ENCODE results near the gene FRS2. TPM values are rescaled to one million over a fixed set of nuclear protein-coding genes. Genes with fewer than 3 reads are reported as not detected.
A peak's percentile ranks its signal among the peaks of the same experiment; 100 is the strongest.

The FRS2 gene
- total RNA-seq, 1 experiment from 2014 or later: 23.3 TPM

DNA sequence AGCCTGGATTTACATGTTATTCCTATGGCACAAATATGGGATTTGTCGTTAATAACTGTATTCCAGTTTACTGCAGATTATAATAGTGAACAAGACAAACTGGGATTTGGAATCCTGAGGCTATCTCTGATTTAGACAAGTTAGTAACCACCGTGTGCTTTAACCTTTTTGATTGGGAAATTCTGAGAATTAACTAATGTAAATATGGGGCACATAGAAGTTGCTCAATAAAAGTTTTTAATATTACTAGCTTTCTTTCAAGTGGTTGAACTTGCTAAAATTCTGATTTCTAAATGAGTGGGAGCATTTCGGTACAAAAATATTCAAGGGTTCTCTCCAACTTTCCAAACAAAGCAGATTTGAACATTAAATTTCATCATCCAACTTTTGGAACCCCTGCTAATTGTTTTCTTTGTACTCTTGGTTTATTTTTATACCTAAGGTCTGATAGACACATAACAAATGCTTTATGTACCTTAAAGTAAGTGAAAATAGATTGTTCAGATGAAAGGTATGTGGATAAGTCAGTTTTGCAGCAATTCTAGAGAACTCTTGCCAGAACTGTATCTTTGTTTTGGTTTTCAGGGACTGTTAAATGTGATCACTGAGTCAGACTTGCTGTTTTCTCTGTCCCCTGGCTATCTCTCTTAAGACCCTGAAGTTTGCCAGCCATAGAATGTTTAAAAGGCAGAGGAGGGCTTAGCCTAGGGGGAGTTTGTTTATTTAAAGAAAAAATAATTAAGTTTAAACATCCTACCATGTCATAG is 57.5 kb downstream of the FRS2 start:
- Histone ChIP-seq H3K4me1 (replicated peaks; ENCODE audit: insufficient read depth) (peaks cover 35% of the 10 kb centered on the region), H3K9me2 (ENCODE audit: insufficient read depth) (no peaks in the 10 kb centered on the region), H3K4me2 (peak overlapping the region; percentile 44), H3K4me3 (peak overlapping the region; percentile 2; the same call in 1 of the 2 replicates), H3F3A (ENCODE audit: insufficient read depth, low read depth) (peaks cover 20% of the 10 kb centered on the region), H3K27ac (peak overlapping the region; percentile 88), H3K79me2 (ENCODE audit: low read depth) (peaks cover 63% of the 10 kb centered on the region), H3K36me3 (ENCODE audit: low read depth) (no peaks in the 10 kb centered on the region), H2AFZ (no peak overlapping the region), H3K27me3 (ENCODE audit: insufficient read depth, low read depth) (no peaks in the 10 kb centered on the region), H3K9me3 (ENCODE audit: insufficient read depth, low read depth) (no peaks in the 10 kb centered on the region), H4K20me1 (ENCODE audit: insufficient read depth) (no peaks in the 10 kb centered on the region)
- DNase-seq: peak in 1 of 2 experiments; percentile 92
- BruUV-seq (replicated peaks): no TSS peak
- CTCF ChIA-PET: no interaction called here
- POLR2A ChIA-PET (ENCODE audit: unreplicated experiment): no interaction called here
- no peak for TF ChIP-seq EZH2 (IDR thresholded peaks at IDR 0.05; ENCODE audit: low read depth)
- TF ChIP-seq CTCF (conservative IDR thresholded peaks at IDR 0.05): no peak
- intact Hi-C loops (cut with micrococcal nuclease; ENCODE audit: unreplicated experiment): no loop called here

DNA sequence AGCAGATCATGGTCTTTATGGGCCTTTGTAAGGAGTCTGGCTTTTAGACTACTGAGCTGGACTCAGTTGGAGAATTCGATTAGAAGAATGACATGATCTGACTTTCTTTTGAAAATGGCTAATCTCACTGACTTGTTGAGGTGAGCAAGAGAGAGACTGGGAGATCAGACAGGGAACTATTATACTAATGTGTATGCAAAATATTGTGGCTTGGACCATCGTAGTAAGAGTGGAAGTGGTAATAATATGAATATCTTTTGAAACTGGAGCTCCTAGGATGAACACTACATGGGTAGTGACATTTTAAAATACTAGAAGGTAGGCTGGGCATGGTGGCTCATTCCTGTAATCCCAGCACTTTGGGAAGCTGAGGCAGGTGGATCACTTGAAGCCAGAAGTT is 58.8 kb downstream of the FRS2 start:
- peaks cover 49% of the 10 kb centered on the region for H3K79me2 ChIP-seq (ENCODE audit: low read depth)
- no peak overlapping the region for H3K4me3 ChIP-seq
- POLR2A ChIA-PET (ENCODE audit: unreplicated experiment): interaction anchor here (0.6 kb wide), 1 partner anchor 59 kb away, joined by 6 read pairs; the partner anchor contains the start of gene FRS2
- no peak overlapping the region; the same call in 1 of the 2 replicates for H3K4me2 ChIP-seq
- H3K9me2 ChIP-seq (ENCODE audit: insufficient read depth): no peaks in the 10 kb centered on the region
- peaks cover 20% of the 10 kb centered on the region for H3F3A ChIP-seq (ENCODE audit: insufficient read depth, low read depth)
- no TSS peak for BruUV-seq (replicated peaks)
- no peaks in the 10 kb centered on the region for H4K20me1 ChIP-seq (ENCODE audit: insufficient read depth)
- H2AFZ ChIP-seq: no peak overlapping the region
- DNase-seq: no peak
- TF ChIP-seq CTCF (conservative IDR thresholded peaks at IDR 0.05): no peak
- no peak for TF ChIP-seq EZH2 (IDR thresholded peaks at IDR 0.05; ENCODE audit: low read depth)
- H3K36me3 ChIP-seq (ENCODE audit: low read depth): no peaks in the 10 kb centered on the region
- no peaks in the 10 kb centered on the region for H3K27me3 ChIP-seq (ENCODE audit: insufficient read depth, low read depth)
- no peak overlapping the region for H3K27ac ChIP-seq
- intact Hi-C loops (cut with micrococcal nuclease; ENCODE audit: unreplicated experiment): no loop called here
- H3K4me1 ChIP-seq (replicated peaks; ENCODE audit: insufficient read depth): peaks cover 35% of the 10 kb centered on the region
- CTCF ChIA-PET: no interaction called here
- no peaks in the 10 kb centered on the region for H3K9me3 ChIP-seq (ENCODE audit: insufficient read depth, low read depth)

GRCh38 chr12:69533844-69534243 is 63.7 kb downstream of the FRS2 start:
- Histone ChIP-seq H3F3A (ENCODE audit: insufficient read depth, low read depth) (no peaks in the 10 kb centered on the region; the same call in none of the 2 replicates), H3K4me2 (no peak overlapping the region), H3K79me2 (ENCODE audit: low read depth) (peaks cover 14% of the 10 kb centered on the region)

More at GRCh38 chr12:69533844-69534243, 63.7 kb downstream of the FRS2 start:
- BruUV-seq (replicated peaks): no TSS peak
- no peak overlapping the region for H3K27ac ChIP-seq
- H3K36me3 ChIP-seq (ENCODE audit: low read depth): no peaks in the 10 kb centered on the region
- peaks cover 5% of the 10 kb centered on the region; the same call in 1 of the 2 replicates for H4K20me1 ChIP-seq (ENCODE audit: insufficient read depth)
- ChIA-PET POLR2A (ENCODE audit: unreplicated experiment) (no interaction called here), CTCF (no interaction called here)
- intact Hi-C loops (cut with micrococcal nuclease; ENCODE audit: unreplicated experiment): no loop called here
- no peaks in the 10 kb centered on the region for H3K9me3 ChIP-seq (ENCODE audit: insufficient read depth, low read depth)
- DNase-seq: no peak
- no peak overlapping the region for H2AFZ ChIP-seq
- no peak overlapping the region for H3K4me3 ChIP-seq
- H3K4me1 ChIP-seq (replicated peaks; ENCODE audit: insufficient read depth): peaks cover 5% of the 10 kb centered on the region
- H3K9me2 ChIP-seq (ENCODE audit: insufficient read depth): no peaks in the 10 kb centered on the region
- no peak for TF ChIP-seq EZH2 (IDR thresholded peaks at IDR 0.05; ENCODE audit: low read depth)
- no peaks in the 10 kb centered on the region for H3K27me3 ChIP-seq (ENCODE audit: insufficient read depth, low read depth)

Data from PC-9 (cell line).